Measurements from ENCODE around the gene COG5. TPM values are rescaled to one million over a fixed set of nuclear protein-coding genes. Genes with fewer than 3 reads are reported as not detected.

Gene COG5
- 34.0 and 37.1 TPM in 2 replicates for total RNA-seq

DNA sequence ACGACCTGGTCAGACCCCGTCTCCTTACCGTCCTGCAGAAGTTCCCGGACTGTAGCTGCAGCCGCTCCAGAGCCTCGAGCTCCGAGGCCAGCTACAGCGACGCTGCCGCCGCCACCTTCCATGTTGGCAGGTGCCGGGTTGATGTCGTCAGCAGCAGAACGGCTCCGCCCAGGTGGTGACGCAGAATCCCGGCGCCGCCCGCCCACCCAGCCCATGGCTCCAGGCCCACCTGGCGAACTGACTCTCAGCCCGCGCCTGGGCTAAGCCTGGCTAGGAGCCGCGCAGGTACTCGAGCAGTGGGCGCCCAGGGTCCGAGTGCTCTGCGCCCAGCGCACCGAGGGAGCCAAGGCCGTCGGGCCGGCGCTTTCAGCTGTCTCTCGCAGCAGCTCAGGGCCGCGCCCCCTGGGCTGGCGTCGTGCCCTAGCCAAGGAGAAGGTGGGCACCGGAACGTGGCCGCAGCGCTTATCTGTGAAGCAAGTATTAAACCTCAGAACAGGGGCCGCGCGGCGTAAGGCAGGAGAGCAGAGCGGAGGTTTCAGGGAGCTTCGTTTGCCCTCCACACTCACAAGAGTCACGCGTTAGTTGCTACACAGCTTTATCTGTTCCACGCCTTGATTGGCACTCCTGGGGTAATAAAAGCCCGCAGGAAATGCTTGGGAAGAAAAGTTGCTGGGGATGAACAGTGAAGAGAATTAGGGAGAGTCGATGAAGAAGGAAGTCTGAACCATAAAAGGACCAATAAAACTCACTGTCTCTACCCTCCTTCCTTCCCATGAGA is at the start of gene COG5, which contains the start of gene DUS4L:
TSS of gene COG5 (minus strand) at position 146 of the 778 bp plus-strand sequence. CDS start at position 122, 24 bp downstream.
TSS of gene DUS4L (plus strand) at position 197 of the 778 bp plus-strand sequence. CDS start 3,100 bp downstream, outside the sequence.
- no peak for TF ChIP-seq CTCF (IDR thresholded peaks at IDR 0.05; ENCODE audit: insufficient read depth, low read length, poor library complexity, severe bottlenecking)
- Histone ChIP-seq H3K4me3 (ENCODE audit: low read depth, low read length) (peak within 1 kb of the TSS; percentile 89), H3K27me3 (ENCODE audit: control insufficient read depth, insufficient read depth, low read length) (no peaks in the 10 kb centered on the region), H3K36me3 (ENCODE audit: control insufficient read depth, insufficient read depth, low read length) (no peaks in the 10 kb centered on the region)
- no peak for DNase-seq (ENCODE audit: low read depth)

DNA sequence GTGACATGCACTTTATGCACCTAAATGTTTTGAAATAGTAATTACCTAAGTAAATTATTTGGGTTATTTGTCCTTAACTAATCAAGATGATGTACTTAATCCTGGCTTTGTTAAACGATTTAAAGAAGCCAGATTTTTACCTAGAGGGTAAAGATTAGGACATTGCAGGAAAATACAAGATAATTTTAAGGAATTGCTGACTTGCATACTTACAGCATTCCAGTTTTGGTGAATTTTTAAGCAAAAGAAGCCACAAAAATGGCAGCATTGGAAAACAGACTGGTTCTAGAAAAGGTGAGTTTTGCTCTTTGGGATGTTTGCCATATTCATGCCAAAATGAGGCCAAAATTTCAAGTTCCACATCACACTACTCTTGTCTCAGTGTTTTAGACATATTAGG is 49.7 kb upstream of the COG5 start:
- no peak overlapping the region for H3K4me3 ChIP-seq (ENCODE audit: low read depth, low read length)
- H3K27me3 ChIP-seq (ENCODE audit: control insufficient read depth, insufficient read depth, low read length): no peaks in the 10 kb centered on the region
- H3K36me3 ChIP-seq (ENCODE audit: control insufficient read depth, insufficient read depth, low read length): no peaks in the 10 kb centered on the region
- DNase-seq (ENCODE audit: low read depth): no peak
- no peak for TF ChIP-seq CTCF (IDR thresholded peaks at IDR 0.05; ENCODE audit: insufficient read depth, low read length, poor library complexity, severe bottlenecking)

DNA sequence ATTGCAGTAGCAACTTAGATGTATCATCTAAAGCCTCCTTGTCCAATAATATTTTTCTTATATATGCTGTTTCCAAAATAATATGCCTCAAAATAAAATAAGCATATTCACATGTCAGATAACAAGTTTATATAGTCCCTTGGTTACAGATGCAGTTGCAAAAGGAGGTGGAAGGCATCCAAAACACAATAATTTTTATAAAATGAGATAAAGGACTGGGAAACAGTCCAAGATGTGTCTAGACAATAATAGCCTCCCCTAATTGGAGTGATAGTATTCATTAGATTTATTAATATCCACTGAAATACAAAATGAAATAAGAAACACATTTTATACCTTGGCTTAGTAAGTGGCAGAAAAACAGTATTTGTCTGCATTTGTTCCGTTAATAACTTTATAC is 46.6 kb upstream of the COG5 start:
- Histone ChIP-seq H3K27me3 (ENCODE audit: control insufficient read depth, insufficient read depth, low read length) (no peaks in the 10 kb centered on the region), H3K4me3 (ENCODE audit: low read depth, low read length) (no peak overlapping the region), H3K36me3 (ENCODE audit: control insufficient read depth, insufficient read depth, low read length) (no peaks in the 10 kb centered on the region)
- DNase-seq (ENCODE audit: low read depth): no peak
- TF ChIP-seq CTCF (IDR thresholded peaks at IDR 0.05; ENCODE audit: insufficient read depth, low read length, poor library complexity, severe bottlenecking): no peak

GRCh38 chr7:107609811-107610261 is 46.1 kb upstream of the COG5 start:
- no peak for TF ChIP-seq CTCF (IDR thresholded peaks at IDR 0.05; ENCODE audit: insufficient read depth, low read length, poor library complexity, severe bottlenecking)
- no peaks in the 10 kb centered on the region for H3K27me3 ChIP-seq (ENCODE audit: control insufficient read depth, insufficient read depth, low read length)
- no peaks in the 10 kb centered on the region for H3K36me3 ChIP-seq (ENCODE audit: control insufficient read depth, insufficient read depth, low read length)

GRCh38 chr7:107606303-107606702 is 42.6 kb upstream of the COG5 start:
- no peak for DNase-seq (ENCODE audit: low read depth)
- no peak overlapping the region for H3K4me3 ChIP-seq (ENCODE audit: low read depth, low read length)
- no peak for TF ChIP-seq CTCF (IDR thresholded peaks at IDR 0.05; ENCODE audit: insufficient read depth, low read length, poor library complexity, severe bottlenecking)
- no peaks in the 10 kb centered on the region for H3K27me3 ChIP-seq (ENCODE audit: control insufficient read depth, insufficient read depth, low read length)
- no peaks in the 10 kb centered on the region for H3K36me3 ChIP-seq (ENCODE audit: control insufficient read depth, insufficient read depth, low read length)

More at GRCh38 chr7:107609811-107610261, 46.1 kb upstream of the COG5 start:
- no peak overlapping the region for H3K4me3 ChIP-seq (ENCODE audit: low read depth, low read length)
- no peak for DNase-seq (ENCODE audit: low read depth)

Data from kidney epithelial cell (primary cell).